Endodermal cell (in vitro differentiated cells): ENCODE results near the gene SNAPC5. TPM values are rescaled to one million over a fixed set of nuclear protein-coding genes. Genes with fewer than 3 reads are reported as not detected.

Source experiments
- DNase-seq: peaks from one replicate; pipeline ENCODE4 v3.0.0-alpha.2; 2017
- H3K27ac ChIP-seq: 2 replicates; pipeline ENCODE4 v1.5.1; 2013; ENCODE audit warnings: mild to moderate bottlenecking, low read depth, low read length, moderate library complexity
- H3K27me3 ChIP-seq: 2 replicates; pipeline ENCODE4 v1.6.1; 2013; ENCODE audit warnings: mild to moderate bottlenecking, low read length, moderate library complexity; ENCODE audit not compliant: insufficient read depth, control insufficient read depth, poor library complexity, severe bottlenecking
- H3K36me3 ChIP-seq: 2 replicates; pipeline ENCODE4 v1.7.0; 2013; ENCODE audit warnings: mild to moderate bottlenecking, low read length, moderate library complexity; ENCODE audit not compliant: control insufficient read depth, insufficient read depth
- H3K4me1 ChIP-seq: one replicate; pipeline ENCODE4 v1.7.0; 2013; ENCODE audit warnings: low read length; ENCODE audit not compliant: control insufficient read depth, insufficient read depth
- H3K4me3 ChIP-seq: 2 replicates; pipeline ENCODE4 v1.5.1; 2013; ENCODE audit warnings: mild to moderate bottlenecking, low read length, moderate library complexity
- H3K9ac ChIP-seq: 2 replicates; pipeline ENCODE4 v1.6.1; 2013; ENCODE audit warnings: mild to moderate bottlenecking, low read length, moderate library complexity; ENCODE audit not compliant: poor library complexity, severe bottlenecking; ENCODE audit errors: extremely low read depth
- H3K9me3 ChIP-seq: 2 replicates; pipeline ENCODE4 v1.6.1; 2013; ENCODE audit warnings: mild to moderate bottlenecking, low read length, moderate library complexity; ENCODE audit not compliant: control insufficient read depth
- H3K27ac Mint-ChIP-seq: 2 replicates; pipeline ENCODE4 v1.8.0; 2020; ENCODE audit warnings: mixed read lengths
- H3K27me3 Mint-ChIP-seq: 2 replicates; pipeline ENCODE4 v1.8.0; 2021; ENCODE audit warnings: mild to moderate bottlenecking, mixed read lengths; ENCODE audit not compliant: insufficient read depth
- H3K36me3 Mint-ChIP-seq: 2 replicates; pipeline ENCODE4 v1.8.0; 2020; ENCODE audit warnings: low read depth, mixed read lengths
- H3K4me1 Mint-ChIP-seq: 2 replicates; pipeline ENCODE4 v1.8.0; 2020; ENCODE audit warnings: mixed read lengths
- H3K4me3 Mint-ChIP-seq: 2 replicates; pipeline ENCODE4 v1.8.0; 2020; ENCODE audit warnings: mild to moderate bottlenecking, moderate library complexity, mixed read lengths
- H3K9me3 Mint-ChIP-seq: 2 replicates; pipeline ENCODE4 v1.8.0; 2020; ENCODE audit warnings: mild to moderate bottlenecking, mixed read lengths
- CTCF ChIP-seq: fragments of 200-600 bp; sonication (generic); conservative IDR thresholded peaks from 2 replicates; pipeline ENCODE4 v1.5.0; 2021; ENCODE audit warnings: antibody characterized with exemption, mild to moderate bottlenecking
- WGBS, 2 experiments: methylation state at CpG; one replicate each; pipeline versions ENCODE4 v1.1.5 to v1.1.7; 2013; ENCODE audit warnings: missing lambda C conversion rate in 2 of 2, mixed read lengths in 1 of 2; ENCODE audit not compliant: insufficient coverage in 1 of 2, insufficient read length in 1 of 2; 5-methylcytosine and 5-hydroxymethylcytosine counted together
- microRNA-seq: library from miRNA; unstranded; fragments of <30 nt; microRNA quantifications from one replicate; pipeline ENCODE4 v1.2.0, GENCODE V29; 2020; ENCODE audit warnings: borderline microRNAs expressed
- total RNA-seq, 2 donors: library from RNA; stranded (reverse); fragmentation: NEBNext Ultra II Directional in 1 of 2; extraction: Animal tissue kit (Norgen Biotek cat#: 25700) in 1 of 2; gene quantifications; 2 replicates in 1 of 2; 3 replicates in 1 of 2; pipeline ENCODE4 v1.2.1, GENCODE V29; 2021

SNAPC5 gene
- total RNA-seq, 2 donors from 2014 or later: 25.4 to 27.4 TPM

- no peak overlapping the region for H3K27ac Mint-ChIP-seq
- no peak overlapping the region for H3K27ac ChIP-seq
- H3K4me3 Mint-ChIP-seq: no peak overlapping the region
- WGBS, 2 experiments: 88% methylated on average over 1 of the region's 1 CpG; no CpG with 5 or more reads in 1 of the 2 experiments
- DNase-seq: no peak
- H3K9me3 ChIP-seq: peaks cover 13% of the 10 kb centered on the region
- peaks cover 54% of the 10 kb centered on the region for H3K36me3 ChIP-seq
- no peaks in the 10 kb centered on the region for H3K4me1 ChIP-seq
- no peaks in the 10 kb centered on the region for H3K4me1 Mint-ChIP-seq
- peaks cover 32% of the 10 kb centered on the region for H3K36me3 Mint-ChIP-seq
- no peak for TF ChIP-seq CTCF
- no peaks in the 10 kb centered on the region for H3K27me3 Mint-ChIP-seq
- no peaks in the 10 kb centered on the region for H3K27me3 ChIP-seq
- H3K9me3 Mint-ChIP-seq: peaks cover 3% of the 10 kb centered on the region
- H3K4me3 ChIP-seq: no peak overlapping the region
- H3K9ac ChIP-seq: no peak overlapping the region
Observed at GRCh38 chr15:66452971-66453580, 44.5 kb downstream of the SNAPC5 start.

DNA sequence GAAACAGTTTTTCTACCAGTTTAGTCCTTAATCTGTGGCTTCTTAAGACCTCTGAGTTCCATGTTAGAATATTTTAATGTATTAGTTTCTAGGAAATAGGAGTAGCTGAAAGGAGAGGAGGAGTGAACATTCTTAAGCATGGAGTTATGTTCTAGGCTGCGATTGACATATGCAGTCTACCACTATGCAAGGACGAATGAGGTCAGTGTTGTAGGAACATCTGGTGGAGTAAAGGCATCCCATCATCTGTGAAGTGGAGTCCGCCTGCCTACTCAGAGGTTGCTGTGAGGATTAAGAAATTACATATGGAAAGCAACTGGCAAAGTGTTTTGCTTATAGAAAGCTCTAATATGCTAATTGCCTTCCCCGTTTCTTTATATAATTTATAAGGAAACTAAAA, 45.1 kb downstream of the SNAPC5 start:
- Mint-ChIP-seq H3K27ac (no peak overlapping the region), H3K4me3 (no peak overlapping the region)

More for the DNA sequence above, 45.1 kb downstream of the SNAPC5 start:
- no peaks in the 10 kb centered on the region for H3K4me1 ChIP-seq
- no peak overlapping the region for H3K4me3 ChIP-seq
- no peak overlapping the region for H3K27ac ChIP-seq
- no peak for TF ChIP-seq CTCF
- DNase-seq: no peak
- WGBS, 2 experiments: 91 to 93% methylated on average over 3 to 4 of the region's 4 CpGs
- H3K27me3 ChIP-seq: no peaks in the 10 kb centered on the region
- H3K36me3 Mint-ChIP-seq: peaks cover 37% of the 10 kb centered on the region
- H3K9me3 Mint-ChIP-seq: peaks cover 3% of the 10 kb centered on the region
- no peaks in the 10 kb centered on the region for H3K4me1 Mint-ChIP-seq
- peaks cover 57% of the 10 kb centered on the region for H3K36me3 ChIP-seq
- H3K27me3 Mint-ChIP-seq: no peaks in the 10 kb centered on the region
- H3K9ac ChIP-seq: no peak overlapping the region
- H3K9me3 ChIP-seq: peaks cover 15% of the 10 kb centered on the region

Small RNA genes within 50 kb of the gene (microRNA-seq; reads per million reads assigned to microRNA genes)
- not detected for gene MIR4512

Other genes with a start within 250 kb of the SNAPC5 start
- 1 to 10 TPM in 1 of 2 donors, under 1 TPM in 1; 0.73 to 1.2 TPM for gene MEGF11, start 244.0 kb downstream of the SNAPC5 start, total RNA-seq
- gene DIS3L, start 204.2 kb downstream of the SNAPC5 start, total RNA-seq: 10 to 100 TPM; 26.3 to 38.4 TPM
- gene TIPIN, start 141.1 kb downstream of the SNAPC5 start, total RNA-seq: 10 to 100 TPM; 19.7 to 25.5 TPM
- gene MAP2K1, start 110.8 kb downstream of the SNAPC5 start, total RNA-seq: 10 to 100 TPM; 73.7 to 81.2 TPM
- gene RPL4, start 7.1 kb upstream of the SNAPC5 start, total RNA-seq: 1,000 to 10,000 TPM; 2,700 to 3,227 TPM
- 10 to 100 TPM; 37.3 to 44.2 TPM for gene ZWILCH, start 7.6 kb upstream of the SNAPC5 start, total RNA-seq
- under 1 TPM; 0.51 to 0.77 TPM for gene LCTL, start 68.2 kb upstream of the SNAPC5 start, total RNA-seq
- gene SMAD6, start 204.5 kb upstream of the SNAPC5 start, total RNA-seq: 100 to 1,000 TPM; 190 to 213 TPM